ENCODE data around the gene ZNF423. TPM values are rescaled to one million over a fixed set of nuclear protein-coding genes. Genes with fewer than 3 reads are reported as not detected.

ZNF423 gene
- total RNA-seq, 2 experiments from 2014 or later, result not detected

DNA sequence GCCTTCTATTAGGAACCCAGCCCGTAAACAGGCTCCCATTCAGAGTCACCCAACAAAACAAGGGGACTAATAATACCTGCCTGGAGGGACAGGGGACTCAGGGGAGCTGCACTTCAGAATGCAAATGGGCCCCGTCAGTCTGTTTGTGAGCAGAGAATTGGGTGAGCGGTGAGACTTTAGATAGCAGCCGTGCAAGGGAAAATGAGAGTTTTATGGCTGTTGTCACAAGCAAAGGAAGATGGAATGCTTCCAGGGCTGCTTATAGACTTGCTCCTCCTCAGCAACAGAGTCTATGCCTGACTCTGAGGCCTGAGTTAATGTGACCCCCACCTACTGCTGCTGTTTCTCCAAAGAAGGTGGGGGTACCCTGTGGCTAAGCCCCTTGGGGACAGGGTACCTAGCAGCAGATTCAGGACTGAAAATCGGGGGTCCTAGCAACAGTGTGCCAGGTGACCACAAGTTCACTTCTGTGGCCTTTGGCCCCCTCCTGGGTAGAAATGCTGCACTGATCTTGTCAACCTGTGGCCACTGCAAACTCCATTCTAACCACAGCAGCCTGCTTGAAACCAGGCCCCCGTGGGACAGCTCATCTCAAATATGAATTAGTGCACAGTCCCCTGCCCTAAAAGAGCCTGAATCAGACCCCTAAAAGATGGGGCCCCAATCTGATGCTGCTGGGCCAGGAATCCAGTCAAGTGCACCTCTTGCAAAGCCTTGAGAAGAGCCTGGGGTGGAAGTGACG is 355.9 kb downstream of the ZNF423 start:
- H3K27me3 Mint-ChIP-seq, result no peaks in the 10 kb centered on the region
- H3K9me3 Mint-ChIP-seq, result no peaks in the 10 kb centered on the region
- ATAC-seq, result no peak
- no peak for DNase-seq
- POLR2A ChIA-PET, result no interaction called here
- TF ChIP-seq, protein P1, sequence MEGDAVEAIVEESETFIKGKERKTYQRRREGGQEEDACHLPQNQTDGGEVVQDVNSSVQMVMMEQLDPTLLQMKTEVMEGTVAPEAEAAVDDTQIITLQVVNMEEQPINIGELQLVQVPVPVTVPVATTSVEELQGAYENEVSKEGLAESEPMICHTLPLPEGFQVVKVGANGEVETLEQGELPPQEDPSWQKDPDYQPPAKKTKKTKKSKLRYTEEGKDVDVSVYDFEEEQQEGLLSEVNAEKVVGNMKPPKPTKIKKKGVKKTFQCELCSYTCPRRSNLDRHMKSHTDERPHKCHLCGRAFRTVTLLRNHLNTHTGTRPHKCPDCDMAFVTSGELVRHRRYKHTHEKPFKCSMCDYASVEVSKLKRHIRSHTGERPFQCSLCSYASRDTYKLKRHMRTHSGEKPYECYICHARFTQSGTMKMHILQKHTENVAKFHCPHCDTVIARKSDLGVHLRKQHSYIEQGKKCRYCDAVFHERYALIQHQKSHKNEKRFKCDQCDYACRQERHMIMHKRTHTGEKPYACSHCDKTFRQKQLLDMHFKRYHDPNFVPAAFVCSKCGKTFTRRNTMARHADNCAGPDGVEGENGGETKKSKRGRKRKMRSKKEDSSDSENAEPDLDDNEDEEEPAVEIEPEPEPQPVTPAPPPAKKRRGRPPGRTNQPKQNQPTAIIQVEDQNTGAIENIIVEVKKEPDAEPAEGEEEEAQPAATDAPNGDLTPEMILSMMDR (IDR thresholded peaks at IDR 0.05), result no peak
- no peak overlapping the region for H3K4me3 Mint-ChIP-seq
- H3K27ac Mint-ChIP-seq, result no peak overlapping the region
- intact Hi-C loops (cut with micrococcal nuclease), result no loop called here
- H3K36me3 Mint-ChIP-seq (ENCODE audit: low read depth), result no peaks in the 10 kb centered on the region
- CTCF ChIA-PET, result no interaction called here
- no peaks in the 10 kb centered on the region for H3K4me1 Mint-ChIP-seq (ENCODE audit: low read depth)

DNA sequence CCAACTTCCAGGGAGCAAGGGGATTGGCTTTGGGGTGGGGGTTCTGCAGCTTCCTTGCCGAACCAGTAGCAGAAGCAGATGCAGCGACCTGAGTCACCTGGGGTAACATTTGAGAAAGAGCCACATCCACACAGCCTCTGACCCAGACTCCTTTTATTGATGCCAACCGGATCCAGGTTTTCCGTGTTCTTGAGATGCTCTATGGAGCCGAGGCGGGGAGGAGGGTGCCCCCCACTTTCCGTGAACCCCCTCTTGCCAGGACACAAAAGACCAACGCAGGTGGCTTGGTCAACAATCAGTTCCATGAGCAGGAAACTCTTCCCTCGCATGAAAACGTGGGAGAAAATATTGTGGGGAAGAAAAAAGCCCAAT is 356.5 kb downstream of the ZNF423 start:
- no peaks in the 10 kb centered on the region for H3K36me3 Mint-ChIP-seq (ENCODE audit: low read depth)
- no peaks in the 10 kb centered on the region for H3K27me3 Mint-ChIP-seq
- no peaks in the 10 kb centered on the region for H3K9me3 Mint-ChIP-seq
- intact Hi-C loops (cut with micrococcal nuclease), result no loop called here
- ATAC-seq (no peak), DNase-seq (no peak)
- H3K4me1 Mint-ChIP-seq (ENCODE audit: low read depth), result no peaks in the 10 kb centered on the region
- no peak overlapping the region for H3K27ac Mint-ChIP-seq
- CTCF ChIA-PET, result no interaction called here
- TF ChIP-seq, protein P1 (IDR thresholded peaks at IDR 0.05), result no peak
- POLR2A ChIA-PET, result no interaction called here
- H3K4me3 Mint-ChIP-seq, result no peak overlapping the region

DNA sequence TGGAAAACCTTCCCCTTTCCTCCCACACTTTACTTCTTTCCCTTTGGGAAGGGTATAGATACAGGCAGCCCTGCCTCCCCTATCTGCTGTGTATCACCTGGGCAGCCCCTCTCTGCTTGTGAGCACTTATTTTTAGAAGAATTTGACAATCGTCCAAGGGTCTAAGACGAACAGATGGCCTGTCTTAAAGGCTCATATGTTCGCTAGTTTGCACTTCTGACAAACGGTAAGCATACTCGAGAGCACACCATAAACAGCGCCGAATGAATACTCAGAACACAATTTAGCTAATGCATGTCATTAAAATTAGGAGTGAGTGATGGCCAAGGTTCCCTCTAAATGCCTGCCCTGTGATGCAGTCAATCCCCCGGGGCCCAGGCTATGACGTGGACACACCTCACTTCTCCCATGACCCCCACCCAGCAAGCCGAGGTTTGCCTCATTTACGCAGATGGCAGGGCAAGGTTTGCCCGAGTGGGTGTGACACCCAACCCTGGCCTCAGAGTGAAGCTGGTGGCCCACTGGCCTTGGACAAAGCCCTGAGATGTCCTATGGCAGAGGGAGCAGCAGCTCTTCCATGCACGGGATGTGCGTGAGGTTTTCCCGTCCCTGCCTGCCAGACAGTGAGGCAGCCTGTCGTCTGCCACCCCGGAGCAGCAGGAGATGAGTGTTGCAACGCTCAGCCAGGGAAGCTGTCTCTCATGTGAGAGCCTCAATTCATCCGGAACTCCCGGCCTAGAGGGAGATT is 357.1 kb downstream of the ZNF423 start:
- no peak overlapping the region for H3K27ac Mint-ChIP-seq
- CTCF ChIA-PET, result no interaction called here
- no peaks in the 10 kb centered on the region for H3K36me3 Mint-ChIP-seq (ENCODE audit: low read depth)
- TF ChIP-seq, protein P1 (IDR thresholded peaks at IDR 0.05), result no peak
- no peak for DNase-seq
- H3K9me3 Mint-ChIP-seq, result no peaks in the 10 kb centered on the region
- POLR2A ChIA-PET, result no interaction called here
- no peak overlapping the region for H3K4me3 Mint-ChIP-seq
- intact Hi-C loops (cut with micrococcal nuclease), result no loop called here
- no peak for ATAC-seq
- no peaks in the 10 kb centered on the region for H3K27me3 Mint-ChIP-seq
- no peaks in the 10 kb centered on the region for H3K4me1 Mint-ChIP-seq (ENCODE audit: low read depth)

DNA sequence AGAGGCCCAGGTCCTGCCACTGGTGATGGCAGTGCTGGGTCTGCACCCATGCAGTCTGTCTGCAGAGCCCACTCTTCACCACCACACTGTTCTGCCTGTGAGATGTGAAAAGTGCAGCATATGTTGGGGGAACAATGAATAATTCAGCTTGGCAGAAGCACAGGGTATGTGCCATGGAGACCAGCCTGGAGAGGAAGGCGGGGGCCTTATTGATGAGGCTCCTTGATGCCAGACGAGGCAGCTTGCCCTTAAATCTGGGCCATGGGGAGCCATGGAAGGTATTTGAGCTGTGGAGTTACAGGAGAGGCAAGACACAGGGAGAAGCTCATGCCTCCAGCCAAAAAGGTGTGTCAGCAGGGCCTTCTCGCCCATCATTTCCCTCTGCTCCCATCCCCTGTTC is 357.6 kb downstream of the ZNF423 start:
- Mint-ChIP-seq H3K4me3 (no peak overlapping the region), H3K9me3 (no peaks in the 10 kb centered on the region), H3K27ac (no peak overlapping the region), H3K4me1 (ENCODE audit: low read depth) (no peaks in the 10 kb centered on the region), H3K36me3 (ENCODE audit: low read depth) (no peaks in the 10 kb centered on the region), H3K27me3 (no peaks in the 10 kb centered on the region)
- POLR2A ChIA-PET, result no interaction called here
- ATAC-seq (no peak), DNase-seq (no peak)
- intact Hi-C loops (cut with micrococcal nuclease), result no loop called here
- TF ChIP-seq, protein P1 (IDR thresholded peaks at IDR 0.05), result no peak
- CTCF ChIA-PET, result no interaction called here

DNA sequence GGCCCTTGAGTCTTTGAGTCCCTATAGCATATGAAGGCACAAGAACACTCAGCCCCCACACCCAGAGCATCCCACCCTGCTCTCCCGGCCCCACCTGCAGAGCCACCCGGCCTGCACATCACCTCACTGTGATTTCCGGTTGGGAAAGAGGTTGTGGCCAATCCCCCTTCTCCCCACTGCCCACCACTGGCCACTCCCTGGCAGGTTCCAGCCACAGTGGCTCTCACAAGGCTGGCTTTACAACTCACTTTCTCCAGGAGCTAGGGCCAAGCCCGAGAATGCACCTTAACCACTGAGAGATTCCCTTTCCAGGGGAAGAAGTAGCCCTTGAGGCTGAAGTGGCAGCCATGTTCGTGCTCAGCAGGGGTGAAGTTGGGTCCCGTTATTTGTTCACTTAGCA is 358.4 kb downstream of the ZNF423 start:
- no peaks in the 10 kb centered on the region for H3K4me1 Mint-ChIP-seq (ENCODE audit: low read depth)
- no peak for DNase-seq
- TF ChIP-seq, protein P1 (IDR thresholded peaks at IDR 0.05), result no peak
- no peak overlapping the region for H3K27ac Mint-ChIP-seq
- POLR2A ChIA-PET, result no interaction called here
- no peak overlapping the region for H3K4me3 Mint-ChIP-seq
- no peaks in the 10 kb centered on the region for H3K36me3 Mint-ChIP-seq (ENCODE audit: low read depth)
- CTCF ChIA-PET, result no interaction called here
- no peak for ATAC-seq
- no peaks in the 10 kb centered on the region for H3K9me3 Mint-ChIP-seq
- H3K27me3 Mint-ChIP-seq, result no peaks in the 10 kb centered on the region
- intact Hi-C loops (cut with micrococcal nuclease), result no loop called here

Data from activated CD8-positive, alpha-beta T cell treated with anti-CD3 and anti-CD28 coated beads for 36 hours (primary cell).